RWPE1 (cell line): ENCODE results near the gene SRL.
"Not testable (repeated sequence)": the region's sequence is repeated elsewhere in the genome, so short reads cannot be mapped to it uniquely, and the experiment has no call there.

ENCODE experiments used
- CTCF ChIA-PET: fragments of 350-600 bp; sonication (Branson Sonifier 250); formaldehyde crosslinking; extraction: SDS; loops from one replicate; lab custom pipeline; 2021; lab: Yijun Ruan, JAX
- POLR2A ChIA-PET: fragments of 400-600 bp; formaldehyde crosslinking; extraction: SDS; loops from one replicate; lab custom pipeline; 2020; ENCODE audit warnings: antibody characterized with exemption; ENCODE audit not compliant: low non-redundant PET; lab: Yijun Ruan, JAX
- DNase-seq: peaks from one replicate; pipeline ENCODE4 v3.0.0; 2012; ENCODE audit warnings: low spot score
- H3K27ac ChIP-seq: fragments of 450-650 bp; 2 replicates; pipeline ENCODE4 v1.5.1; 2017
- TF ChIP-seq, protein P1 (sequence below): fragments of 450-650 bp; conservative IDR thresholded peaks from 2 replicates; pipeline ENCODE4 v1.5.1; 2017; ENCODE audit warnings: low read depth, mild to moderate bottlenecking

The SRL gene

DNA sequence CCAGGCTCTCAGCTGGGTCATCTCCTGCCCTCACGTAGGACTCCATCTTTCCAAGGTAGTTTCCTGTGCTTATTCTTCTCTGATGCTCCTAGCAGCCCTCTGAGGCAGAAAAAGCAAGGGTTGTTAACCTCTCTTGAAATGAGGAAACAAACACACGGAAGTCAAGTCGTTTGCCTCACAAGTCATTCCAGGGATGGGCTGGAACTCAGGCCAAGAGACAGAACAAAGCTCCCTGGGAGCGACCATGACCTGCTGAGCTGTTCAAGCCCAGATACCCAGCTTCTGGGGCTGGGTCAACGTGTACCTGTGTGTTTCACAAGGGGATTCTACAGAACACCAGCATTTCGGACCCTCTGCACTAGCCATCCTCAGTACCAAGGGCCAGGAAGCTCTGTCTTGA lies 28.1 kb downstream of the SRL start:
- ChIA-PET CTCF (interaction anchor here (0.5 kb wide), 1 partner anchor 133 kb away, joined by 3 read pairs; no protein-coding TSS in a partner anchor), POLR2A (no interaction called here)
- peak overlapping the region; percentile 78 for H3K27ac ChIP-seq
- DNase-seq, result no peak
- TF ChIP-seq, protein P1, sequence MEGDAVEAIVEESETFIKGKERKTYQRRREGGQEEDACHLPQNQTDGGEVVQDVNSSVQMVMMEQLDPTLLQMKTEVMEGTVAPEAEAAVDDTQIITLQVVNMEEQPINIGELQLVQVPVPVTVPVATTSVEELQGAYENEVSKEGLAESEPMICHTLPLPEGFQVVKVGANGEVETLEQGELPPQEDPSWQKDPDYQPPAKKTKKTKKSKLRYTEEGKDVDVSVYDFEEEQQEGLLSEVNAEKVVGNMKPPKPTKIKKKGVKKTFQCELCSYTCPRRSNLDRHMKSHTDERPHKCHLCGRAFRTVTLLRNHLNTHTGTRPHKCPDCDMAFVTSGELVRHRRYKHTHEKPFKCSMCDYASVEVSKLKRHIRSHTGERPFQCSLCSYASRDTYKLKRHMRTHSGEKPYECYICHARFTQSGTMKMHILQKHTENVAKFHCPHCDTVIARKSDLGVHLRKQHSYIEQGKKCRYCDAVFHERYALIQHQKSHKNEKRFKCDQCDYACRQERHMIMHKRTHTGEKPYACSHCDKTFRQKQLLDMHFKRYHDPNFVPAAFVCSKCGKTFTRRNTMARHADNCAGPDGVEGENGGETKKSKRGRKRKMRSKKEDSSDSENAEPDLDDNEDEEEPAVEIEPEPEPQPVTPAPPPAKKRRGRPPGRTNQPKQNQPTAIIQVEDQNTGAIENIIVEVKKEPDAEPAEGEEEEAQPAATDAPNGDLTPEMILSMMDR, result no peak

DNA sequence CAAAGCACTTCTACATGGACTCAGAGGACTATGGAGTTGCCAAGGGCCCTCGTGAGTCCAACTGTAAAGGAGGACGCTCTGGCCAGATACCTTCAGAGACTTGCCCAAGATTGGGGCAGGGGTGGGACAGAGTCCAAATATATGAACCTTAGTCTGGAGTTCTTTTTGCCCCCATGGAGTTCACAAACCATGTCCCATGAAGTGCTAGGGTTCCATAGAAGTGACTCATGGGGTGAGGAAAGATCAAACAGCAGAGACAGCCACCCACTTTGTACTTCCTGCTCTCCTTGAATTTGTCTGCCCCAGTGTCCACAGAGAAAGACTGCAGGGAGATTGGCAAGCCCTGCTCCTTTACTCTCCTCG lies 29.0 kb downstream of the SRL start:
- CTCF ChIA-PET, result no interaction called here
- POLR2A ChIA-PET, result no interaction called here
- TF ChIP-seq, protein P1, result no peak
- H3K27ac ChIP-seq, result peak overlapping the region; percentile 32; the same call in 1 of the 2 replicates
- peak; percentile 25 for DNase-seq

- DNase-seq, result no peak
- peak overlapping the region; percentile 32; the same call in 1 of the 2 replicates for H3K27ac ChIP-seq
- POLR2A ChIA-PET, result no interaction called here
- TF ChIP-seq, protein P1, result no peak
- CTCF ChIA-PET, result interaction anchor here (0.6 kb wide), 1 partner anchor 40 kb away, joined by 3 read pairs; no protein-coding TSS in a partner anchor
Observed at GRCh38 chr16:4212211-4212933, 29.5 kb downstream of the SRL start.

- CTCF ChIA-PET, POLR2A ChIA-PET, H3K27ac ChIP-seq, DNase-seq: not testable (repeated sequence)
Observed at GRCh38 chr16:4211445-4212210, 30.3 kb downstream of the SRL start.

GRCh38 chr16:4209666-4210065 lies 32.2 kb downstream of the SRL start:
- no peak overlapping the region for H3K27ac ChIP-seq
- TF ChIP-seq, protein P1, result no peak
- ChIA-PET POLR2A (interaction anchor here (0.5 to 0.6 kb wide), 2 partner anchors 39 to 60 kb away, joined by 3 read pairs; no protein-coding TSS in a partner anchor), CTCF (no interaction called here)
- DNase-seq, result no peak

DNA sequence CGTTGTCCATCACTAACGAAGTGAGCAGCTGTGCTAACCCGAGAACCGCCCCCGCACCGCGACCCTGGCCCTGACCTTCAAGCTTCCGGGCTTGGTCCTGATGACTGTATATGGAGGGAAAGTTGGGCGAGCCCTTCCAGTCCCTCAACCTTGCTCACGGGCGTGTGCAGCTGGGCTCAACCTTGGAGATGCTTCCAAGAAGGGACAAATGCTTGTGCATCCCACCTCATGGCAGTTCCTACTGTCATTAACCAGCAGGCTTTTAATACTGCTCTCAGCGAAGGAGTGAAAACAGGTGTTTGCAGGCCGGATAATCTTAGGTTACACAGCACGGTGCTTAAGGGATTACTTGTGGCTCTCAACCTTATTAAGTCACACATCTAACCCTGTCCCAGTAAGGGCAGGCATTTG lies 33.5 kb downstream of the SRL start:
- CTCF ChIA-PET, result no interaction called here
- DNase-seq, result no peak
- TF ChIP-seq, protein P1, result no peak
- POLR2A ChIA-PET, result no interaction called here
- no peak overlapping the region for H3K27ac ChIP-seq
